Stomach (tissue), 4 donors: Measurements from ENCODE around the gene CORO2B.

ENCODE experiments used
- CTCF ChIP-seq, 7 experiments: fragments of 450-650 bp in 4 of 7; fragments of 200-600 bp in 3 of 7; sonication (generic) in 3 of 7; IDR thresholded peaks; one replicate each; pipeline ENCODE4 v1.5.1; 2016 to 2019; ENCODE audit warnings: antibody characterized with exemption in 7 of 7, control low read depth in 2 of 7, mild to moderate bottlenecking in 1 of 7
- EP300 ChIP-seq: sonication (generic); formaldehyde crosslinking; IDR thresholded peaks from one replicate; pipeline ENCODE4 v1.6.1; 2017; ENCODE audit warnings: antibody characterized with exemption
- POLR2A ChIP-seq, 4 donors: fragments of 450-650 bp; IDR thresholded peaks; one replicate each; pipeline ENCODE4 v1.6.1; 2016; ENCODE audit warnings: antibody characterized with exemption in 4 of 4, control low read depth in 2 of 4, mild to moderate bottlenecking in 1 of 4, moderate library complexity in 1 of 4
- POLR2AphosphoS5 ChIP-seq, 3 donors: sonication (generic); formaldehyde crosslinking; IDR thresholded peaks; one replicate each; pipeline ENCODE4 v1.6.1; 2016; ENCODE audit warnings: antibody characterized with exemption in 3 of 3

GRCh38 chr15:68638953-68639515 is 60.2 kb downstream of the CORO2B start:
- TF ChIP-seq CTCF (IDR thresholded peaks at IDR 0.05) (no peak), POLR2A (IDR thresholded peaks at IDR 0.05) (no peak), EP300 (no peak), POLR2AphosphoS5 (IDR thresholded peaks at IDR 0.05) (no peak)
